A673 (cell line): ENCODE data around the gene SPATA4. TPM values are rescaled to one million over a fixed set of nuclear protein-coding genes. Genes with fewer than 3 reads are reported as not detected.

Experiments
- BruUV-seq: library from RNA; stranded (reverse); fragments of 400-500 nt; replicated peaks from 2 replicates; lab custom pipeline; 2021; lab: Mats Ljungman, UMichigan
- CTCF ChIA-PET: fragments of 300-600 bp; sonication (Branson Sonifier 250); formaldehyde crosslinking; loops from one replicate; lab custom pipeline; 2022; ENCODE audit warnings: antibody characterized with exemption; lab: Charles Lee
- POLR2A ChIA-PET: fragments of 300-600 bp; sonication (Branson Sonifier 250); formaldehyde crosslinking; loops from one replicate; lab custom pipeline; 2022; ENCODE audit warnings: antibody characterized with exemption; ENCODE audit not compliant: low non-redundant PET; lab: Charles Lee
- DNase-seq: peaks from one replicate; pipeline ENCODE4 v3.0.0-alpha.2; 2015; ENCODE audit warnings: low spot score
- H3K27ac ChIP-seq: fragments of 200-600 bp; sonication (generic); 2 replicates; pipeline ENCODE4 v1.5.1; 2016; ENCODE audit warnings: mixed run types, low read depth, mild to moderate bottlenecking, mixed read lengths, antibody characterized with exemption, low read length; ENCODE audit not compliant: poor library complexity, severe bottlenecking
- H3K27me3 ChIP-seq: fragments of 200-600 bp; sonication (generic); replicated peaks from 2 replicates; pipeline ENCODE4 v1.6.1; 2017; ENCODE audit warnings: mixed run types, low read depth, mild to moderate bottlenecking, mixed read lengths, antibody characterized with exemption, low read length; ENCODE audit not compliant: insufficient read depth, poor library complexity
- H3K36me3 ChIP-seq: fragments of 200-600 bp; sonication (generic); 2 replicates; pipeline ENCODE4 v1.6.1; 2016; ENCODE audit warnings: mixed run types, mild to moderate bottlenecking, mixed read lengths, antibody characterized with exemption, low read length; ENCODE audit not compliant: insufficient read depth, poor library complexity, severe bottlenecking
- H3K4me1 ChIP-seq: fragments of 200-600 bp; sonication (generic); 2 replicates; pipeline ENCODE4 v1.6.1; 2017; ENCODE audit warnings: mixed run types, mild to moderate bottlenecking, mixed read lengths, antibody characterized with exemption, low read length; ENCODE audit not compliant: insufficient read depth, poor library complexity, severe bottlenecking
- H3K4me3 ChIP-seq: fragments of 200-600 bp; sonication (generic); 2 replicates; pipeline ENCODE4 v1.5.1; 2016; ENCODE audit warnings: low read depth, mixed run types, mild to moderate bottlenecking, mixed read lengths, low read length; ENCODE audit not compliant: poor library complexity, severe bottlenecking
- H3K9me3 ChIP-seq: fragments of 200-600 bp; sonication (generic); 2 replicates; pipeline ENCODE4 v1.6.1; 2016; ENCODE audit warnings: mixed run types, low read depth, mild to moderate bottlenecking, mixed read lengths, antibody characterized with exemption, low read length; ENCODE audit not compliant: poor library complexity, severe bottlenecking
- CTCF ChIP-seq: fragments of 300-800, 200-600 bp; sonication (generic); conservative IDR thresholded peaks from 2 replicates; pipeline ENCODE4 v1.5.1; 2017; ENCODE audit warnings: low read depth, mild to moderate bottlenecking, antibody characterized with exemption, low read length, moderate library complexity, mixed read lengths
- EZH2 ChIP-seq: fragments of 200-600 bp; sonication (generic); IDR thresholded peaks from 2 replicates; pipeline ENCODE4 v1.6.1; 2017; ENCODE audit warnings: borderline replicate concordance, low read depth, mild to moderate bottlenecking, mixed read lengths, antibody characterized with exemption, low read length; ENCODE audit not compliant: poor library complexity, severe bottlenecking
- intact Hi-C: fragments of 100-400 bp; cut with micrococcal nuclease; formaldehyde crosslinking; loops from one replicate; pipeline ENCODE4 v1.10.0; 2022; ENCODE audit not compliant: unreplicated experiment
- total RNA-seq: library from RNA; stranded (reverse); gene quantifications from 2 replicates; pipeline ENCODE4 v1.2.3, GENCODE V29; 2021

SPATA4 gene
- total RNA-seq, 1 experiment from 2014 or later, result not detected

GRCh38 chr4:176163041-176163440 lies 32.3 kb downstream of the SPATA4 start:
- ChIA-PET CTCF (no interaction called here), POLR2A (no interaction called here)
- BruUV-seq, result no TSS peak
- no peak overlapping the region for H3K27ac ChIP-seq
- no peak for DNase-seq
- TF ChIP-seq CTCF (no peak), EZH2 (no peak)
- H3K4me1 ChIP-seq, result no peaks in the 10 kb centered on the region
- H3K36me3 ChIP-seq, result no peaks in the 10 kb centered on the region
- no peaks in the 10 kb centered on the region for H3K9me3 ChIP-seq
- intact Hi-C loops, result no loop called here
- H3K4me3 ChIP-seq, result no peak overlapping the region
- no peaks in the 10 kb centered on the region for H3K27me3 ChIP-seq

GRCh38 chr4:176156656-176157055 lies 38.7 kb downstream of the SPATA4 start:
- no peak for DNase-seq
- Histone ChIP-seq H3K36me3 (no peaks in the 10 kb centered on the region), H3K27me3 (no peaks in the 10 kb centered on the region), H3K4me3 (no peak overlapping the region), H3K27ac (no peak overlapping the region), H3K9me3 (no peaks in the 10 kb centered on the region), H3K4me1 (no peaks in the 10 kb centered on the region)
- intact Hi-C loops, result no loop called here
- POLR2A ChIA-PET, result no interaction called here
- TF ChIP-seq CTCF, result no peak
- no peak for TF ChIP-seq EZH2
- no TSS peak for BruUV-seq
- CTCF ChIA-PET, result no interaction called here

- Histone ChIP-seq H3K27me3 (no peaks in the 10 kb centered on the region), H3K4me1 (no peaks in the 10 kb centered on the region), H3K9me3 (no peaks in the 10 kb centered on the region), H3K27ac (no peak overlapping the region), H3K36me3 (no peaks in the 10 kb centered on the region), H3K4me3 (no peak overlapping the region)
- no peak for DNase-seq
- CTCF ChIA-PET, result no interaction called here
- TF ChIP-seq EZH2 (no peak), CTCF (no peak)
- POLR2A ChIA-PET, result no interaction called here
- BruUV-seq, result no TSS peak
- intact Hi-C loops, result loop anchor here (5.0 kb wide), 1 partner anchor 189 kb away; no protein-coding TSS in a partner anchor
These were observed 42.3 kb downstream of the SPATA4 start for GRCh38 chr4:176153124-176153523.
